ENCODE results near the gene CTBP2.

DNA sequence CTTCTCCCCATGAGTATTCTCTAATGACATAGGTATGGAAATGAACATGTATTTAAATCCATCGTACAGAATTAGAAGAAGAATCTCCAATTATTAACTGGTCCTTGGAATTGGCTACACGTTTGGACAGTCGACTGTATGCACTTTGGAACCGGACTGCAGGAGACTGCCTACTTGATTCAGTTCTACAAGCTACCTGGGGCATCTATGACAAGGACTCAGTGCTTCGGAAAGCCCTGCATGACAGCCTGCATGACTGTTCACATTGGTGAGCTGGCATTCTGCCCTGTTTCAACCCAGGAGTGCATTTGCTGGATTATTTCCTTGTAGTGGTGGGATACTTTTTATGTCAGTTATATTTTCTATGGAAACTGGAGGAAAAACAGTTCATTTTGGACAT lies 186.2 kb downstream of the CTBP2 start:
- TF ChIP-seq EP300 (IDR thresholded peaks at IDR 0.05) (no peak), POLR2A (IDR thresholded peaks at IDR 0.05) (no peak)
- TF ChIP-seq, protein P1, sequence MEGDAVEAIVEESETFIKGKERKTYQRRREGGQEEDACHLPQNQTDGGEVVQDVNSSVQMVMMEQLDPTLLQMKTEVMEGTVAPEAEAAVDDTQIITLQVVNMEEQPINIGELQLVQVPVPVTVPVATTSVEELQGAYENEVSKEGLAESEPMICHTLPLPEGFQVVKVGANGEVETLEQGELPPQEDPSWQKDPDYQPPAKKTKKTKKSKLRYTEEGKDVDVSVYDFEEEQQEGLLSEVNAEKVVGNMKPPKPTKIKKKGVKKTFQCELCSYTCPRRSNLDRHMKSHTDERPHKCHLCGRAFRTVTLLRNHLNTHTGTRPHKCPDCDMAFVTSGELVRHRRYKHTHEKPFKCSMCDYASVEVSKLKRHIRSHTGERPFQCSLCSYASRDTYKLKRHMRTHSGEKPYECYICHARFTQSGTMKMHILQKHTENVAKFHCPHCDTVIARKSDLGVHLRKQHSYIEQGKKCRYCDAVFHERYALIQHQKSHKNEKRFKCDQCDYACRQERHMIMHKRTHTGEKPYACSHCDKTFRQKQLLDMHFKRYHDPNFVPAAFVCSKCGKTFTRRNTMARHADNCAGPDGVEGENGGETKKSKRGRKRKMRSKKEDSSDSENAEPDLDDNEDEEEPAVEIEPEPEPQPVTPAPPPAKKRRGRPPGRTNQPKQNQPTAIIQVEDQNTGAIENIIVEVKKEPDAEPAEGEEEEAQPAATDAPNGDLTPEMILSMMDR (IDR thresholded peaks at IDR 0.05), result no peak

Measured in stomach (tissue), 4 donors.